ENCODE results near the gene PCOLCE2.

DNA sequence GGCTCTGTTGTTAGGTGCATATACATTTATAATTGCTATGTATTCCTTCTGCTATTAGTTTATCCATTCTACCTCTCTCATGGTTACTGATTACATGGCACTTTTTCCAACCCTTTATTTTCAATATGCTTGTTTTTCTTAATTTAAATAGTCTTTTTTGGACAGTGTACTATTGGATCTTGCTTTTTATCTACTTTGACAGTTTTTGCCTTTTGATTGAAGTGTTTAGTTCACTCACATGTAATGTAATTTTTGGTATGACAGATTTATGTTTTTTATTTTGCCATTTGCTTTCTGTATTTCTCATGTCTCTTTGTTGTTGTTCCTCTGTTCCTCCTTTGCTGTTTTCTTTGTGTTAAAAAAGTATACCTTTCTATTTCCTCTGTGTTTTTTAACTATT, 120.5 kb downstream of the PCOLCE2 start:
- TF ChIP-seq, protein P1, sequence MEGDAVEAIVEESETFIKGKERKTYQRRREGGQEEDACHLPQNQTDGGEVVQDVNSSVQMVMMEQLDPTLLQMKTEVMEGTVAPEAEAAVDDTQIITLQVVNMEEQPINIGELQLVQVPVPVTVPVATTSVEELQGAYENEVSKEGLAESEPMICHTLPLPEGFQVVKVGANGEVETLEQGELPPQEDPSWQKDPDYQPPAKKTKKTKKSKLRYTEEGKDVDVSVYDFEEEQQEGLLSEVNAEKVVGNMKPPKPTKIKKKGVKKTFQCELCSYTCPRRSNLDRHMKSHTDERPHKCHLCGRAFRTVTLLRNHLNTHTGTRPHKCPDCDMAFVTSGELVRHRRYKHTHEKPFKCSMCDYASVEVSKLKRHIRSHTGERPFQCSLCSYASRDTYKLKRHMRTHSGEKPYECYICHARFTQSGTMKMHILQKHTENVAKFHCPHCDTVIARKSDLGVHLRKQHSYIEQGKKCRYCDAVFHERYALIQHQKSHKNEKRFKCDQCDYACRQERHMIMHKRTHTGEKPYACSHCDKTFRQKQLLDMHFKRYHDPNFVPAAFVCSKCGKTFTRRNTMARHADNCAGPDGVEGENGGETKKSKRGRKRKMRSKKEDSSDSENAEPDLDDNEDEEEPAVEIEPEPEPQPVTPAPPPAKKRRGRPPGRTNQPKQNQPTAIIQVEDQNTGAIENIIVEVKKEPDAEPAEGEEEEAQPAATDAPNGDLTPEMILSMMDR (conservative IDR thresholded peaks at IDR 0.05 in 1 of 2, IDR thresholded peaks at IDR 0.05 in 1 of 2; ENCODE audit: extremely low read depth in 1 of 2, insufficient read depth in 1 of 2, low read depth in 1 of 2, low read length in 2 of 2): no peak
- TF ChIP-seq EZH2 (IDR thresholded peaks at IDR 0.05; ENCODE audit: borderline replicate concordance, low read length): no peak

Data from mammary epithelial cell (primary cell).